ENCODE data around the gene SMYD3.

SMYD3 gene

GRCh38 chr1:245932302-245932972 is 574.6 kb downstream of the SMYD3 start:
- no peak for TF ChIP-seq CTCF (conservative IDR thresholded peaks at IDR 0.05; ENCODE audit: low read depth, low read length)
- DNase-seq (ENCODE audit: low read depth), result no peak
- no peak overlapping the region for H3K4me3 ChIP-seq (ENCODE audit: low read length)

GRCh38 chr1:245931450-245931849 is 575.6 kb downstream of the SMYD3 start:
- no peak overlapping the region for H3K4me3 ChIP-seq (ENCODE audit: low read length)
- TF ChIP-seq CTCF (conservative IDR thresholded peaks at IDR 0.05; ENCODE audit: low read depth, low read length), result no peak

DNA sequence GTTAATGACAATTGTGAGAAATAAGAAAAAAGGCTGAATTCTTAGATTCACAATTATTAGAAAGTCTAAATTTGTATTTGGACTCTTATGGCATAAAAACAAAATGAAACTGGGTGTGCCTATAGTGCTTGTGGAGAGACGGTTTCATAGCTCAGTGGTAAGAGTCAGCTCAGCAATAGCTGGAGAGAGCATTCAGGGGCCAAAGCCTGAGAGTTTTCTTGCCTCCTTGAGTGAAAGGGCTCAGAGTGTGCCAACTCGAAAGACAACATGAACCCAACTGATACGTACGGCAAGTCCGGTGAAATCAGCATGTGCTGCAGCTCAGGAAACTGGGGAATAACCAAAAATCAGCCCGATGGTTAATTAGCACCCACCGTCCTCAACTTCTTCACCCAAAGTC is 577.9 kb downstream of the SMYD3 start:
- TF ChIP-seq CTCF (conservative IDR thresholded peaks at IDR 0.05; ENCODE audit: low read depth, low read length), result no peak
- DNase-seq (ENCODE audit: low read depth), result no peak
- H3K4me3 ChIP-seq (ENCODE audit: low read length), result no peak overlapping the region

More at GRCh38 chr1:245931450-245931849, 575.6 kb downstream of the SMYD3 start:
- no peak for DNase-seq (ENCODE audit: low read depth)

DNA sequence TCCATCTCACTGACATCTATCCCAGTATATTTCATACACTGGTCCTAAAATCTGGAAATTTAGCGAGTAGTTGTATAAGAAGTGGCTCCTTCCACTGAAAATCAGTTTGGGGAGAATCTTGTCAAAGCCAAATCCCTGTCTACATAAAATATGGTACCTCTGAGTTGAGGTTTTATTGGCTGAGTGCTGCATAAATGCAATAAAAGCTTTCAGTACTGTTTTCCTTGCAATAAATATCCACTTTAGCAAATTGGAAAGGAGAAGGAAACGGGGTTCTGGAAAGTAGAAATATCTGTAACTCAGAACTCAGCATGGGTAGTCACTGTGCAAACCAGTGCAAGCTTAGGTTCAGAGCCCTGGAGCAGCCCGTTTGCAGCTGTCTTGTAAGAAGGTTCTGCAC is 580.2 kb downstream of the SMYD3 start:
- TF ChIP-seq CTCF (conservative IDR thresholded peaks at IDR 0.05; ENCODE audit: low read depth, low read length), result no peak
- DNase-seq (ENCODE audit: low read depth), result no peak
- no peak overlapping the region for H3K4me3 ChIP-seq (ENCODE audit: low read length)

GRCh38 chr1:245923215-245923614 is 583.9 kb downstream of the SMYD3 start:
- no peak for DNase-seq (ENCODE audit: low read depth)
- TF ChIP-seq CTCF (conservative IDR thresholded peaks at IDR 0.05; ENCODE audit: low read depth, low read length), result no peak
- no peak overlapping the region for H3K4me3 ChIP-seq (ENCODE audit: low read length)

GRCh38 chr1:245921417-245921816 is 585.7 kb downstream of the SMYD3 start:
- no peak for TF ChIP-seq CTCF (conservative IDR thresholded peaks at IDR 0.05; ENCODE audit: low read depth, low read length)
- no peak overlapping the region for H3K4me3 ChIP-seq (ENCODE audit: low read length)
- no peak for DNase-seq (ENCODE audit: low read depth)

DNA sequence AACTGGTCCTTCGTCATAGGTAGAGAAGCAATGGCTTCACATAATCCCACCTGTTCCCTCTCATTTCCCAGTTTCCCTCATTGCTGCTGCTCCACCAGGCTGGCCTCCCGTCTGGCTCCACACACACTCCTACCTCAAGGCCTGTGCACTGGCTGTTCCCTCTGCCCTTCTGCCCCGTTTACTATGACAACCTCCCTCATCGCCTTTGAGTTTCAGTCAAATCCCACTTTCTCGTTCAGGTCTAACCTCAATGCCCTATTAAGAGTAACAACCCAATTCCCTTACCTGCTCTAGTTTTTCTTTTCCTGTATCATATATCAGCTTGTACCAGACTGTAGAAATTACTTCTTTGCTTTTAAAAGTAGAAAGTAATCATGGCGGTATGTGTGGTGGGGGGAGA is 589.7 kb downstream of the SMYD3 start:
- TF ChIP-seq CTCF (conservative IDR thresholded peaks at IDR 0.05; ENCODE audit: low read depth, low read length), result no peak
- no peak for DNase-seq (ENCODE audit: low read depth)
- no peak overlapping the region for H3K4me3 ChIP-seq (ENCODE audit: low read length)
